HCT116 (cell line): ENCODE results near the gene SCN3A. TPM values are rescaled to one million over a fixed set of nuclear protein-coding genes. Genes with fewer than 3 reads are reported as not detected.

Source experiments
- ATAC-seq: fragments of 200-7000 bp; cut with Tn5 transposase; 2 replicates; pipeline ENCODE4 v1.9.1; 2020; ENCODE audit warnings: mild to moderate bottlenecking, moderate library complexity
- BruUV-seq: library from RNA; stranded (reverse); fragments of 400-500 nt; replicated peaks from 2 replicates; lab custom pipeline; 2021; lab: Mats Ljungman, UMichigan
- CTCF ChIA-PET: fragments of 300-600 bp; sonication (Branson Sonifier 250); formaldehyde crosslinking; loops from one replicate; lab custom pipeline; 2021; ENCODE audit warnings: antibody characterized with exemption; lab: Charles Lee
- POLR2A ChIA-PET: fragments of 300-600, 350-600 bp; sonication (Branson Sonifier 250); formaldehyde crosslinking; loops from one replicate; lab custom pipeline; 2021; ENCODE audit warnings: antibody characterized with exemption; lab: Charles Lee
- RAD21 ChIA-PET, 2 experiments: fragments of 300-600 bp; sonication (Branson Sonifier 250); formaldehyde crosslinking; loops; one replicate each; lab custom pipeline; 2023; ENCODE audit warnings: low total read pairs in 2 of 2; ENCODE audit not compliant: uncharacterized antibody in 2 of 2, unreplicated experiment in 2 of 2, low non-redundant PET in 1 of 2; lab: Charles Lee
- DNase-seq: peaks from one replicate; pipeline ENCODE4 v3.0.0-alpha.2; 2010; ENCODE audit warnings: low read depth, low spot score
- H2AFZ ChIP-seq: fragments of 200-600 bp; shearing (Covaris generic), sonication (generic); 2 replicates; pipeline ENCODE4 v1.6.1; 2017; ENCODE audit warnings: low read depth, mixed run types, mixed read lengths, antibody characterized with exemption, low read length; ENCODE audit not compliant: poor library complexity, severe bottlenecking
- H3K27ac ChIP-seq: 2 replicates; pipeline ENCODE4 v1.5.1; 2012; ENCODE audit warnings: low read depth, low read length
- H3K27me3 ChIP-seq: fragments of 200-600 bp; sonication (generic); 2 replicates; pipeline ENCODE4 v1.6.1; 2016; ENCODE audit warnings: mixed run types, low read length, mixed read lengths; ENCODE audit not compliant: insufficient read depth
- H3K36me3 ChIP-seq, 2 experiments: fragments of 200-500 bp in 1 of 2; fragments of 200-600 bp in 1 of 2; sonication (Bioruptor generic) in 1 of 2; sonication (generic) in 1 of 2; 2 replicates each; pipeline versions ENCODE4 v1.5.1 to v1.6.1; 2014 to 2016; ENCODE audit warnings: low read length in 2 of 2, inconsistent platforms in 1 of 2, mixed read lengths in 1 of 2, mixed run types in 1 of 2; ENCODE audit not compliant: insufficient read depth in 2 of 2, control insufficient read depth in 1 of 2
- H3K4me1 ChIP-seq, 2 experiments: fragments of 200-600 bp in 1 of 2; sonication (generic) in 1 of 2; 2 replicates each; pipeline versions ENCODE4 v1.5.1 to v1.6.1; 2012 to 2017; ENCODE audit warnings: low read length in 2 of 2, inconsistent platforms in 1 of 2, mild to moderate bottlenecking in 1 of 2, mixed read lengths in 1 of 2, mixed run types in 1 of 2, moderate library complexity in 1 of 2; ENCODE audit not compliant: insufficient read depth in 2 of 2, control insufficient read depth in 1 of 2
- H3K4me2 ChIP-seq: fragments of 200-600 bp; sonication (generic); 2 replicates; pipeline ENCODE4 v1.6.1; 2017; ENCODE audit warnings: mixed run types, low read length, mixed read lengths
- H3K4me3 ChIP-seq, 2 experiments: fragments of 200-600 bp in 1 of 2; sonication (generic) in 1 of 2; replicated peaks in 1 of 2; 2 replicates each; pipeline ENCODE4 v1.5.1; 2011 to 2016; ENCODE audit warnings: low read length in 2 of 2, control low read depth in 1 of 2, low read depth in 1 of 2, mild to moderate bottlenecking in 1 of 2, mixed read lengths in 1 of 2, mixed run types in 1 of 2
- H3K79me2 ChIP-seq: fragments of 200-600 bp; sonication (generic); 2 replicates; pipeline ENCODE4 v1.6.1; 2017; ENCODE audit warnings: mild to moderate bottlenecking, mixed run types, low read length, moderate library complexity, mixed read lengths; ENCODE audit not compliant: insufficient read depth
- H3K9ac ChIP-seq: fragments of 200-600 bp; sonication (generic); 2 replicates; pipeline ENCODE4 v1.6.1; 2016; ENCODE audit warnings: low read length, mixed read lengths
- H3K9me2 ChIP-seq: fragments of 200-600 bp; sonication (generic), shearing (Covaris generic); 2 replicates; pipeline ENCODE4 v1.6.1; 2017; ENCODE audit warnings: mixed run types, mild to moderate bottlenecking, moderate library complexity; ENCODE audit not compliant: insufficient read depth
- H3K9me3 ChIP-seq, 2 experiments: fragments of 200-500 bp in 1 of 2; fragments of 200-600 bp in 1 of 2; sonication (Bioruptor generic) in 1 of 2; sonication (generic) in 1 of 2; 2 replicates each; pipeline ENCODE4 v1.6.1; 2014 to 2017; ENCODE audit warnings: low read length in 2 of 2, mixed read lengths in 2 of 2, inconsistent platforms in 1 of 2, low read depth in 1 of 2, mild to moderate bottlenecking in 1 of 2, mixed run types in 1 of 2, moderate library complexity in 1 of 2; ENCODE audit not compliant: control insufficient read depth in 1 of 2, insufficient read depth in 1 of 2
- H4K20me1 ChIP-seq: fragments of 200-600 bp; sonication (generic), shearing (Covaris generic); 2 replicates; pipeline ENCODE4 v1.6.1; 2017; ENCODE audit warnings: mixed run types, mild to moderate bottlenecking, moderate library complexity; ENCODE audit not compliant: insufficient read depth
- CEBPB ChIP-seq: IDR thresholded peaks from 2 replicates; pipeline ENCODE4 v1.6.1; 2012; ENCODE audit warnings: low read depth
- EGR1 ChIP-seq: IDR thresholded peaks from 2 replicates; pipeline ENCODE4 v1.6.1; 2012; ENCODE audit warnings: low read depth
- ELF1 ChIP-seq: IDR thresholded peaks from 2 replicates; pipeline ENCODE4 v1.6.1; 2012; ENCODE audit warnings: low read depth, borderline replicate concordance
- EZH2phosphoT487 ChIP-seq: fragments of 200-600 bp; IDR thresholded peaks from 2 replicates; pipeline ENCODE4 v1.6.1; 2018; ENCODE audit warnings: antibody characterized with exemption, borderline replicate concordance
- JUND ChIP-seq: IDR thresholded peaks from 2 replicates; pipeline ENCODE4 v1.6.1; 2012
- SIN3A ChIP-seq: IDR thresholded peaks from 2 replicates; pipeline ENCODE4 v1.6.1; 2012; ENCODE audit warnings: low read depth
- SP1 ChIP-seq: IDR thresholded peaks from 2 replicates; pipeline ENCODE4 v1.6.1; 2012; ENCODE audit warnings: low read depth
- SRF ChIP-seq: IDR thresholded peaks from 2 replicates; pipeline ENCODE4 v1.6.1; 2012; ENCODE audit warnings: low read depth
- ZNF274 ChIP-seq: fragments of 200-500 bp; sonication (Bioruptor generic); IDR thresholded peaks from 2 replicates; pipeline ENCODE4 v1.6.1; 2014; ENCODE audit warnings: mild to moderate bottlenecking, low read depth, low read length, inconsistent platforms
- intact Hi-C: fragments of 100-400 bp; cut with micrococcal nuclease; formaldehyde crosslinking; loops from 2 replicates; pipeline ENCODE4 v1.10.0; 2022
- total RNA-seq: library from RNA; stranded (reverse); gene quantifications from one replicate; pipeline ENCODE4 v1.2.1, GENCODE V29; 2021; ENCODE audit not compliant: unreplicated experiment
- TF ChIP-seq, protein P1 (sequence below): IDR thresholded peaks from 2 replicates; pipeline ENCODE4 v1.6.1; 2012; ENCODE audit warnings: low read depth
- TF ChIP-seq, protein P2 (sequence below): IDR thresholded peaks from 2 replicates; pipeline ENCODE4 v1.6.1; 2012

SCN3A gene
- total RNA-seq, 1 experiment from 2014 or later = not detected

DNA sequence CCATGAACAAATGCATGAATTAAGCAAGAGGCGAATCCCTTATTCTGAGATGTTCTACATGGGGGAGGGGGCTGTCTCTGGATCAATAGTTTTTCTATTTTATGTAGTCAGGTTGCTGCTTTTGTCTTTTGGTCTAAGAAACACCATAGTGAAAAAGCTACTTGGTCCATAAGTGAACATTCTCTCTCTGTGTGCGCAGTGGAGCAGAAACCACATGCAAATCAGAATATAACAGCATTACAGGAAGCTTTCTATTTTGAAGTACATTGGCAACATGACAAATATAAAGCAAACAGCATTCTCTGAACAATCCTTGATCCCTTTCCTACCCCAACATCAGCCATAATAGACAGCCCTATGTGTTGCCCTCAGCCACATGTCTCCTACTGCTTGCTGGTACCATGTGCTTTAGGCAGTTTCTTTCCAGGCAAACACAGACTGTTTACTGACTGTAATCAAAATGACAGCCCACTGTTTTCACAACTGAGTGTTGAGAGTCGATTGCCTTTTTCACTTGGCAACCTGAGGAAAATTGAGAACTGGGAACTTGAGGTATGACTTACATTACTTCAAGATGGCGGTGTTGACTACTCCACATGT, 10.6 kb downstream of the SCN3A start:
- Histone ChIP-seq H3K9me2 (no peaks in the 10 kb centered on the region), H3K4me3 (no peak overlapping the region), H3K4me2 (no peak overlapping the region), H3K79me2 (no peaks in the 10 kb centered on the region), H3K36me3 (no peaks in the 10 kb centered on the region), H3K4me1 (no peaks in the 10 kb centered on the region), H3K9me3 (no peaks in the 10 kb centered on the region), H3K9ac (no peak overlapping the region), H4K20me1 (no peaks in the 10 kb centered on the region), H3K27ac (no peak overlapping the region), H3K27me3 (peaks cover 40% of the 10 kb centered on the region; the same call in 1 of the 2 replicates), H2AFZ (no peak overlapping the region)
- RAD21 ChIA-PET = no interaction called here
- TF ChIP-seq SP1 (no peak), EZH2phosphoT487 (no peak), CEBPB (no peak), ZNF274 (no peak), ELF1 (no peak), JUND (no peak), SIN3A (no peak), SRF (no peak), EGR1 (no peak)
- TF ChIP-seq, protein P1, sequence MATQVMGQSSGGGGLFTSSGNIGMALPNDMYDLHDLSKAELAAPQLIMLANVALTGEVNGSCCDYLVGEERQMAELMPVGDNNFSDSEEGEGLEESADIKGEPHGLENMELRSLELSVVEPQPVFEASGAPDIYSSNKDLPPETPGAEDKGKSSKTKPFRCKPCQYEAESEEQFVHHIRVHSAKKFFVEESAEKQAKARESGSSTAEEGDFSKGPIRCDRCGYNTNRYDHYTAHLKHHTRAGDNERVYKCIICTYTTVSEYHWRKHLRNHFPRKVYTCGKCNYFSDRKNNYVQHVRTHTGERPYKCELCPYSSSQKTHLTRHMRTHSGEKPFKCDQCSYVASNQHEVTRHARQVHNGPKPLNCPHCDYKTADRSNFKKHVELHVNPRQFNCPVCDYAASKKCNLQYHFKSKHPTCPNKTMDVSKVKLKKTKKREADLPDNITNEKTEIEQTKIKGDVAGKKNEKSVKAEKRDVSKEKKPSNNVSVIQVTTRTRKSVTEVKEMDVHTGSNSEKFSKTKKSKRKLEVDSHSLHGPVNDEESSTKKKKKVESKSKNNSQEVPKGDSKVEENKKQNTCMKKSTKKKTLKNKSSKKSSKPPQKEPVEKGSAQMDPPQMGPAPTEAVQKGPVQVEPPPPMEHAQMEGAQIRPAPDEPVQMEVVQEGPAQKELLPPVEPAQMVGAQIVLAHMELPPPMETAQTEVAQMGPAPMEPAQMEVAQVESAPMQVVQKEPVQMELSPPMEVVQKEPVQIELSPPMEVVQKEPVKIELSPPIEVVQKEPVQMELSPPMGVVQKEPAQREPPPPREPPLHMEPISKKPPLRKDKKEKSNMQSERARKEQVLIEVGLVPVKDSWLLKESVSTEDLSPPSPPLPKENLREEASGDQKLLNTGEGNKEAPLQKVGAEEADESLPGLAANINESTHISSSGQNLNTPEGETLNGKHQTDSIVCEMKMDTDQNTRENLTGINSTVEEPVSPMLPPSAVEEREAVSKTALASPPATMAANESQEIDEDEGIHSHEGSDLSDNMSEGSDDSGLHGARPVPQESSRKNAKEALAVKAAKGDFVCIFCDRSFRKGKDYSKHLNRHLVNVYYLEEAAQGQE = no peak
- TF ChIP-seq, protein P2, sequence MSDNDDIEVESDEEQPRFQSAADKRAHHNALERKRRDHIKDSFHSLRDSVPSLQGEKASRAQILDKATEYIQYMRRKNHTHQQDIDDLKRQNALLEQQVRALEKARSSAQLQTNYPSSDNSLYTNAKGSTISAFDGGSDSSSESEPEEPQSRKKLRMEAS = no peak
- intact Hi-C loops = no loop called here
- CTCF ChIA-PET = interaction anchor here (0.7 kb wide), 1 partner anchor 10 kb away, joined by 4 read pairs; the partner anchor contains the start of gene SCN3A
- ATAC-seq (no peak), DNase-seq (no peak)
- BruUV-seq = no TSS peak
- POLR2A ChIA-PET = no interaction called here
